ENCODE results near the gene ENPP6.

- TF ChIP-seq, protein P1, sequence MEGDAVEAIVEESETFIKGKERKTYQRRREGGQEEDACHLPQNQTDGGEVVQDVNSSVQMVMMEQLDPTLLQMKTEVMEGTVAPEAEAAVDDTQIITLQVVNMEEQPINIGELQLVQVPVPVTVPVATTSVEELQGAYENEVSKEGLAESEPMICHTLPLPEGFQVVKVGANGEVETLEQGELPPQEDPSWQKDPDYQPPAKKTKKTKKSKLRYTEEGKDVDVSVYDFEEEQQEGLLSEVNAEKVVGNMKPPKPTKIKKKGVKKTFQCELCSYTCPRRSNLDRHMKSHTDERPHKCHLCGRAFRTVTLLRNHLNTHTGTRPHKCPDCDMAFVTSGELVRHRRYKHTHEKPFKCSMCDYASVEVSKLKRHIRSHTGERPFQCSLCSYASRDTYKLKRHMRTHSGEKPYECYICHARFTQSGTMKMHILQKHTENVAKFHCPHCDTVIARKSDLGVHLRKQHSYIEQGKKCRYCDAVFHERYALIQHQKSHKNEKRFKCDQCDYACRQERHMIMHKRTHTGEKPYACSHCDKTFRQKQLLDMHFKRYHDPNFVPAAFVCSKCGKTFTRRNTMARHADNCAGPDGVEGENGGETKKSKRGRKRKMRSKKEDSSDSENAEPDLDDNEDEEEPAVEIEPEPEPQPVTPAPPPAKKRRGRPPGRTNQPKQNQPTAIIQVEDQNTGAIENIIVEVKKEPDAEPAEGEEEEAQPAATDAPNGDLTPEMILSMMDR (IDR thresholded peaks at IDR 0.05; ENCODE audit: insufficient read depth, low read length, poor library complexity, severe bottlenecking): no peak
- TF ChIP-seq EZH2phosphoT487 (conservative IDR thresholded peaks at IDR 0.05; ENCODE audit: low read length): no peak
Measured at GRCh38 chr4:184162596-184162995, 55.1 kb downstream of the ENPP6 start.
